GM12878 (cell line): ENCODE data around the gene FOXP1. TPM values are rescaled to one million over a fixed set of nuclear protein-coding genes. Genes with fewer than 3 reads are reported as not detected.
A peak's percentile ranks its signal among the peaks of the same experiment; 100 is the strongest.

ENCODE experiments used
- ASH2L ChIP-seq: fragments of 300-600, 200-600 bp; sonication (generic); IDR thresholded peaks from 2 replicates; pipeline ENCODE4 v1.6.1; 2017; ENCODE audit warnings: low read depth, mild to moderate bottlenecking, borderline replicate concordance
- BCL3 ChIP-seq: IDR thresholded peaks from 2 replicates; pipeline ENCODE4 v1.6.1; 2011; ENCODE audit warnings: borderline replicate concordance, low read depth, mild to moderate bottlenecking, moderate library complexity, low read length; ENCODE audit not compliant: insufficient read depth, poor library complexity, severe bottlenecking
- BRCA1 ChIP-seq: IDR thresholded peaks from 2 replicates; pipeline ENCODE4 v1.6.1; 2011; ENCODE audit warnings: low read depth, low read length, improper control_type of control experiment
- CBX5 ChIP-seq: sonication (generic); IDR thresholded peaks from 2 replicates; pipeline ENCODE4 v1.6.1; 2016; ENCODE audit warnings: low read depth, moderate library complexity, mild to moderate bottlenecking, inconsistent platforms
- CHD2 ChIP-seq: IDR thresholded peaks from 2 replicates; pipeline ENCODE4 v1.6.1; 2011; ENCODE audit warnings: low read depth, low read length, improper control_type of control experiment, borderline replicate concordance
- CREB1 ChIP-seq: IDR thresholded peaks from 2 replicates; pipeline ENCODE4 v1.6.1; 2012; ENCODE audit warnings: low read depth, mild to moderate bottlenecking, inconsistent platforms
- CREM ChIP-seq: IDR thresholded peaks from 2 replicates; pipeline ENCODE4 v1.6.1; 2014; ENCODE audit warnings: antibody characterized with exemption, low read depth
- EED ChIP-seq: sonication (generic); IDR thresholded peaks from 2 replicates; pipeline ENCODE4 v1.6.1; 2016; ENCODE audit warnings: antibody characterized with exemption, low read depth
- FOXK2 ChIP-seq: fragments of 450-650 bp; IDR thresholded peaks from 2 replicates; pipeline ENCODE4 v1.6.1; 2017; ENCODE audit warnings: mild to moderate bottlenecking, moderate library complexity
- IRF4 ChIP-seq: IDR thresholded peaks from 2 replicates; pipeline ENCODE4 v1.6.1; 2011; ENCODE audit warnings: low read depth, low read length
- JUNB ChIP-seq: IDR thresholded peaks from 2 replicates; pipeline ENCODE4 v1.6.1; 2016; ENCODE audit warnings: antibody characterized with exemption, mild to moderate bottlenecking
- JUND ChIP-seq: IDR thresholded peaks from 2 replicates; pipeline ENCODE4 v1.6.1; 2012; ENCODE audit warnings: low read depth, mild to moderate bottlenecking, low read length, improper control_type of control experiment, moderate library complexity
- MTA2 ChIP-seq: fragments of 450-650 bp; IDR thresholded peaks from 2 replicates; pipeline ENCODE4 v1.6.1; 2016; ENCODE audit warnings: low read depth, mild to moderate bottlenecking, moderate library complexity
- MTA3 ChIP-seq: IDR thresholded peaks from 2 replicates; pipeline ENCODE4 v1.6.1; 2012; ENCODE audit warnings: low read length, inconsistent platforms, borderline replicate concordance
- PML ChIP-seq: IDR thresholded peaks from 2 replicates; pipeline ENCODE4 v1.6.1; 2012; ENCODE audit warnings: low read length, inconsistent platforms
- POLR2AphosphoS2 ChIP-seq: IDR thresholded peaks from 2 replicates; pipeline ENCODE4 v1.6.1; 2011; ENCODE audit warnings: low read depth, mild to moderate bottlenecking, low read length, improper control_type of control experiment, moderate library complexity
- RBBP5 ChIP-seq: fragments of 200-600 bp; sonication (generic); conservative IDR thresholded peaks from 2 replicates; pipeline ENCODE4 v1.6.1; 2016
- RELA ChIP-seq: fragments of 450-650 bp; IDR thresholded peaks from 2 replicates; pipeline ENCODE4 v1.8.0; 2014; ENCODE audit warnings: borderline replicate concordance; ENCODE audit not compliant: partially characterized antibody
- RUNX3 ChIP-seq: IDR thresholded peaks from 2 replicates; pipeline ENCODE4 v1.6.1; 2012; ENCODE audit warnings: low read length, inconsistent platforms
- ZBTB40 ChIP-seq: fragments of 450-650 bp; IDR thresholded peaks from 2 replicates; pipeline ENCODE4 v1.6.1; 2016; ENCODE audit warnings: mild to moderate bottlenecking, moderate library complexity, borderline replicate concordance
- ZNF622 ChIP-seq: fragments of 450-650 bp; IDR thresholded peaks from 2 replicates; pipeline ENCODE4 v1.6.1; 2017; ENCODE audit warnings: mild to moderate bottlenecking, inconsistent platforms
- polyA plus RNA-seq, 11 experiments: library from polyadenylated mRNA; depleted of rRNA in 4 of 11; unstranded in 6 of 11; stranded (reverse) in 5 of 11; fragments of >200 nt; fragmentation: Nextera tagmentation in 4 of 11; fragmentation: Illumina TruSeq in 1 of 11; extraction: Ambion mirVana in 4 of 11; extraction: Trizol in 1 of 11; gene quantifications; 1 replicate in 1 of 11; 2 replicates in 10 of 11; pipeline versions ENCODE4 v1.2.1 to v1.2.3, GENCODE V29; 2011 to 2016; ENCODE audit warnings: inconsistent platforms in 2 of 11, missing spikeins in 2 of 11, low read depth in 1 of 11
- total RNA-seq, 4 experiments: library from RNA; depleted of rRNA in 3 of 4; stranded (reverse); fragments of >200 nt in 3 of 4; fragmentation: Illumina TruSeq in 1 of 4; extraction: Trizol in 1 of 4; gene quantifications; 2 replicates each; pipeline versions ENCODE4 v1.2.1 to v1.2.3, GENCODE V29; 2013 to 2021
- TF ChIP-seq, protein P1 (sequence below): fragments of 450-650 bp; IDR thresholded peaks from 2 replicates; pipeline ENCODE4 v1.6.1; 2017; ENCODE audit warnings: borderline replicate concordance
- TF ChIP-seq, protein P2 (sequence below): IDR thresholded peaks from 2 replicates; pipeline ENCODE4 v1.6.1; 2012; ENCODE audit warnings: low read depth, low read length, improper control_type of control experiment

FOXP1 gene
- total and polyA plus RNA-seq, 10 of the 15 experiments (the other 5 are each of a cell fraction or from before 2014, with no cell fraction given) = 0.05 to 1.6 (median 0.20) TPM; not detected in 1

DNA sequence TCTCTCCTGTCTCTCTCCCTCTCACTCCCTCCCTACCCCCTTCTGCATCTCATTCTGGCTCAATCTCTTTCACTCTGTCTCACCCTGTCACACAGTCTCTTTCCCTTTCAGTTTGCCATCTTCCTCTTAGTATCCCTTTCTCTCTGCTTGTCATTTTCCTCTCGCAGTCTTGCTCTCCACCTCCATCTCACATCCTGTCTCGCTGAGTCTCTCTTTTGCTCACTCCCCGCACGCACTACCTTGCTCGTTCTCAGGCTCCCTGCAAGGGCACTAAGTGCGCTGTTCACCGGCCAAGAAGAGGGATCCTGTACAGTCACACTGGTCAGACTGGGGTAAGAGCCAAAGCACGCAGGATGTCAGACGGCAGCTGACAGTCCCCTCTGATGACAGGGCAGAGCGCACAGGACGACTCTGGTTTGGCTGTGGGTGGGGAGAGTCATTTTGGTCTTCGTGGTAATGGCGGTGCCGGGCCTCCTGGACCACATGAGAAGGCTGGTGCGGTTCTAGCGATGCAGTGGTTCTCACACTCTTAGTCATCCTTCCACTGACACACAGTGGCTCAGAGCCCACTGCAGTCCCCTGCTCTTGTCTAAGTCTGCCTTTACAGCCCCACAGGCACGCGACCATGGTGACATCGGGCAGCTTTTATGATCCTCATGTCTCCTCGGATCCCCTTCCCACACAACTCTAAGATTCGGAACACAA is 356.8 kb downstream of the FOXP1 start (continued):
- TF ChIP-seq RBBP5 = no peak
- no peak for TF ChIP-seq JUND
- TF ChIP-seq, protein P1, sequence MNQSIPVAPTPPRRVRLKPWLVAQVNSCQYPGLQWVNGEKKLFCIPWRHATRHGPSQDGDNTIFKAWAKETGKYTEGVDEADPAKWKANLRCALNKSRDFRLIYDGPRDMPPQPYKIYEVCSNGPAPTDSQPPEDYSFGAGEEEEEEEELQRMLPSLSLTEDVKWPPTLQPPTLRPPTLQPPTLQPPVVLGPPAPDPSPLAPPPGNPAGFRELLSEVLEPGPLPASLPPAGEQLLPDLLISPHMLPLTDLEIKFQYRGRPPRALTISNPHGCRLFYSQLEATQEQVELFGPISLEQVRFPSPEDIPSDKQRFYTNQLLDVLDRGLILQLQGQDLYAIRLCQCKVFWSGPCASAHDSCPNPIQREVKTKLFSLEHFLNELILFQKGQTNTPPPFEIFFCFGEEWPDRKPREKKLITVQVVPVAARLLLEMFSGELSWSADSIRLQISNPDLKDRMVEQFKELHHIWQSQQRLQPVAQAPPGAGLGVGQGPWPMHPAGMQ = peak; percentile 57; the same call in 1 of the 2 replicates
- peak; percentile 100 for TF ChIP-seq RUNX3
- TF ChIP-seq RELA = no peak
- peak; percentile 48; the same call in 1 of the 2 replicates for TF ChIP-seq MTA3
- TF ChIP-seq CBX5 = peak; percentile 63; the same call in 1 of the 2 replicates
- peak; percentile 62; the same call in 1 of the 2 replicates for TF ChIP-seq CREB1
- no peak for TF ChIP-seq ZBTB40
- peak; percentile 52; the same call in 1 of the 2 replicates for TF ChIP-seq PML
- TF ChIP-seq, protein P2, sequence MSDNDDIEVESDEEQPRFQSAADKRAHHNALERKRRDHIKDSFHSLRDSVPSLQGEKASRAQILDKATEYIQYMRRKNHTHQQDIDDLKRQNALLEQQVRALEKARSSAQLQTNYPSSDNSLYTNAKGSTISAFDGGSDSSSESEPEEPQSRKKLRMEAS = peak; percentile 51; the same call in 1 of the 2 replicates
- no peak for TF ChIP-seq CHD2
- TF ChIP-seq MTA2 = 0 out of 2 replicates have a peak, but pooled peaks have one; percentile 36
- TF ChIP-seq CREM = peak; percentile 80
- TF ChIP-seq POLR2AphosphoS2 = no peak
- TF ChIP-seq FOXK2 = no peak
- TF ChIP-seq BRCA1 = peak; percentile 22; the same call in 1 of the 2 replicates
- TF ChIP-seq ASH2L = no peak
- peak; percentile 88 for TF ChIP-seq EED
- peak; percentile 93 for TF ChIP-seq JUNB
- peak; percentile 96 for TF ChIP-seq IRF4
- TF ChIP-seq ZNF622 = no peak
- TF ChIP-seq BCL3 = peak; percentile 82
